ENCODE data around the gene RAB24.

DNA sequence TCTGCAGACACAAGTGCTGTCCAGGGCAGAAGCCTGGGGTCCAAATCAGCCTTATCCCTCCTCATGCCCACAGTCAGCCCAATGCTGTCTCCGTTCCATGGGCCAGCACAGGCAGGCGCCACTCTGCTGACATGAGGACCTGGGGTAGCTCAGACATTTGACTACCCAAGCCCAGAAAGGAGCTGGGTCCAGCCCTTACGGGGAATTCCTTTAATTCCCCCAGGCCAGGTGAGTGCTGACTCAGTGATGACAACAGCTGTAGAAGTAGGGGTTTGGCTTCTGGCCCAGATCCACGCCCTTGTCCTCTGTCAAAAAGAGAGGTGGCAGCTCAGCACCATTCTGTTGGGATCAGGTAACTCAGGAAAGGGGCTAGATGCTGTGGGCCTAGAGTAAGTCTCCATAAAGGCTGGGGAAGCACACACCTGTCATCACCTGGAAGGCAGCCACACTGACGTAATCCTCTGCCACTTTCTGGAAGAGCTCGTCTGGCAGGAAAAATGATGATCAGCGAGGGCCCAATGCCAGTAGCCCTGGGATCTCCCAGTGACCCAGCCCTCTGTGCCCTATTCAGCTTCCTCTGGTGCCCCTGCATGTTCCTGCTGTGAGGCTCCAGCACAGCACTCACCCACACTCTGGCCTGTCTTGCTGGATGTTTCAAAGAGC lies 1.9 kb downstream of the RAB24 start:
- TF ChIP-seq, protein P1, sequence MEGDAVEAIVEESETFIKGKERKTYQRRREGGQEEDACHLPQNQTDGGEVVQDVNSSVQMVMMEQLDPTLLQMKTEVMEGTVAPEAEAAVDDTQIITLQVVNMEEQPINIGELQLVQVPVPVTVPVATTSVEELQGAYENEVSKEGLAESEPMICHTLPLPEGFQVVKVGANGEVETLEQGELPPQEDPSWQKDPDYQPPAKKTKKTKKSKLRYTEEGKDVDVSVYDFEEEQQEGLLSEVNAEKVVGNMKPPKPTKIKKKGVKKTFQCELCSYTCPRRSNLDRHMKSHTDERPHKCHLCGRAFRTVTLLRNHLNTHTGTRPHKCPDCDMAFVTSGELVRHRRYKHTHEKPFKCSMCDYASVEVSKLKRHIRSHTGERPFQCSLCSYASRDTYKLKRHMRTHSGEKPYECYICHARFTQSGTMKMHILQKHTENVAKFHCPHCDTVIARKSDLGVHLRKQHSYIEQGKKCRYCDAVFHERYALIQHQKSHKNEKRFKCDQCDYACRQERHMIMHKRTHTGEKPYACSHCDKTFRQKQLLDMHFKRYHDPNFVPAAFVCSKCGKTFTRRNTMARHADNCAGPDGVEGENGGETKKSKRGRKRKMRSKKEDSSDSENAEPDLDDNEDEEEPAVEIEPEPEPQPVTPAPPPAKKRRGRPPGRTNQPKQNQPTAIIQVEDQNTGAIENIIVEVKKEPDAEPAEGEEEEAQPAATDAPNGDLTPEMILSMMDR (IDR thresholded peaks at IDR 0.05; ENCODE audit: insufficient read depth, low read length, poor library complexity, severe bottlenecking): no peak
- no peak for TF ChIP-seq EZH2phosphoT487 (conservative IDR thresholded peaks at IDR 0.05; ENCODE audit: low read length)

Data from SU-DHL-6 (cell line).